ENCODE measurements around the gene PRKG1. TPM values are rescaled to one million over a fixed set of nuclear protein-coding genes. Genes with fewer than 3 reads are reported as not detected.
"Not testable (repeated sequence)": the region's sequence is repeated elsewhere in the genome, so short reads cannot be mapped to it uniquely, and the experiment has no call there.

The PRKG1 gene
- polyA plus RNA-seq, 3 donors: not detected

- H3K4me3 Mint-ChIP-seq: no peak overlapping the region
- peaks cover 0 to 1% (median 0%) of the 10 kb centered on the region in 3 donors for H3K27me3 Mint-ChIP-seq (ENCODE audit: low read depth in 3 of 3)
- H3K4me2 ChIP-seq (replicated peaks; ENCODE audit: extremely low read depth, low read length, poor library complexity, severe bottlenecking): no peak overlapping the region
- no peak overlapping the region for H3K9ac ChIP-seq (ENCODE audit: insufficient read depth, low read length, poor library complexity, severe bottlenecking)
- H3K9me3 Mint-ChIP-seq: peaks cover 0 to 8% (median 1%) of the 10 kb centered on the region in 7 donors
- no peak overlapping the region for H2AFZ ChIP-seq (ENCODE audit: insufficient read depth, low read depth, low read length, poor library complexity, severe bottlenecking)
- no peak overlapping the region for H3K27ac Mint-ChIP-seq
- no peaks in the 10 kb centered on the region for H4K20me1 ChIP-seq (ENCODE audit: insufficient read depth, low read length)
- no peaks in the 10 kb centered on the region for H3K4me1 Mint-ChIP-seq
- intact Hi-C loops (cut with micrococcal nuclease): no loop called here
- H3K36me3 ChIP-seq (replicated peaks in 1 of 2; ENCODE audit: control insufficient read depth in 1 of 2, insufficient read depth in 2 of 2, low read length in 2 of 2): no peaks in the 10 kb centered on the region
- H3K4me3 ChIP-seq (replicated peaks in 1 of 3; ENCODE audit: low read depth in 2 of 3, low read length in 3 of 3): no peak overlapping the region
- H3K9me3 ChIP-seq (replicated peaks in 1 of 2; ENCODE audit: control insufficient read depth in 1 of 2, insufficient read depth in 1 of 2, low read length in 2 of 2): no peaks in the 10 kb centered on the region
- H3K36me3 Mint-ChIP-seq: no peaks in the 10 kb centered on the region
- H3K4me1 ChIP-seq (ENCODE audit: control insufficient read depth in 1 of 2, insufficient read depth in 2 of 2, low read length in 2 of 2): no peaks in the 10 kb centered on the region
- DNase-seq: no peak
- no peak overlapping the region for H3K27ac ChIP-seq (ENCODE audit: low read depth in 1 of 2, low read length in 2 of 2)
- no peak for TF ChIP-seq CTCF (IDR thresholded peaks at IDR 0.05)
- no peaks in the 10 kb centered on the region for H3K79me2 ChIP-seq (ENCODE audit: insufficient read depth, low read length)
- WGBS (ENCODE audit: insufficient coverage): no CpG with 5 or more reads among the region's 1 CpG
- no peaks in the 10 kb centered on the region for H3K27me3 ChIP-seq (ENCODE audit: control insufficient read depth in 2 of 2, insufficient read depth in 2 of 2, low read length in 2 of 2)
Measured at GRCh38 chr10:51340366-51340765, 266.1 kb downstream of the PRKG1 start.

DNA sequence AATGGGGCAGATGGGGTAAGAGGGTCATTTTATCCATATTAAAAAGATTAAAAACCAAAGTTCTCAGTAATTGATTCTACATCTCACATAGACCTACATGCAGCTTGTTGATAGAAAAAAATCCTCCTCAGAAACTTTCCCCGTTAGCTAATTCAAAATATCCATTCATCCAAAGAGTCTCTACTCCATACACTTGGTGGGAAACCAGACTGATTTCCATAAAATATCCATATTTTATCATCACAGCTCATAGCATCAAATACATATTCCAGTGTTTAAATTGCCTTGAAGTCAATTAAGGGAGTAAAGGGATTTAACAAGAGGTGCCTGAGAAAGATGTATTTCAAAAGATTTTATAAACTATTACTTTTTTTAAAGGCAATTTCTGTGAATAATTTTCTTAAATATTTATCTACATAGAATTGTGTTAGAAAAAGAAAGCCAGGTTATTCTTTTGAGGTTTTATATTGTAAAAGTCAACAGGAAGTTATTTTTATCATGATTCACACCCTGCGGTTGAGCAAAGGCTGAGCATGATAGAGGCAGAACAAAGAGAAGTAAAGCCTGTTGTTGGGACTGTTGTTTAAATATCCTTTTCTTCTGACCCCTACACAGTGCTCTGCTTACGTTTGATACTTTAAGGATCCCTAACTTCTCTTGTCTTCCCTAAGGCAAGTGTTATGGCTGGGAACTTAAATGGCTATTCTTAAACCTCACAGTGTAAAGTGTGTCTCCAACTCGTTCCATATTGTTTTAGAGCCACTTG lies 266.7 kb downstream of the PRKG1 start:
- Histone ChIP-seq H3K27ac (ENCODE audit: low read depth in 1 of 2, low read length in 2 of 2) (no peak overlapping the region), H3K4me2 (replicated peaks; ENCODE audit: extremely low read depth, low read length, poor library complexity, severe bottlenecking) (no peak overlapping the region), H3K4me1 (ENCODE audit: control insufficient read depth in 1 of 2, insufficient read depth in 2 of 2, low read length in 2 of 2) (no peaks in the 10 kb centered on the region), H3K9me3 (replicated peaks in 1 of 2; ENCODE audit: control insufficient read depth in 1 of 2, insufficient read depth in 1 of 2, low read length in 2 of 2) (no peaks in the 10 kb centered on the region), H2AFZ (ENCODE audit: insufficient read depth, low read depth, low read length, poor library complexity, severe bottlenecking) (no peak overlapping the region), H3K79me2 (ENCODE audit: insufficient read depth, low read length) (no peaks in the 10 kb centered on the region), H3K4me3 (replicated peaks in 1 of 3; ENCODE audit: low read depth in 2 of 3, low read length in 3 of 3) (no peak overlapping the region), H3K36me3 (replicated peaks in 1 of 2; ENCODE audit: control insufficient read depth in 1 of 2, insufficient read depth in 2 of 2, low read length in 2 of 2) (no peaks in the 10 kb centered on the region), H3K27me3 (ENCODE audit: control insufficient read depth in 2 of 2, insufficient read depth in 2 of 2, low read length in 2 of 2) (no peaks in the 10 kb centered on the region), H3K9ac (ENCODE audit: insufficient read depth, low read length, poor library complexity, severe bottlenecking) (no peak overlapping the region), H4K20me1 (ENCODE audit: insufficient read depth, low read length) (no peaks in the 10 kb centered on the region)
- intact Hi-C loops (cut with micrococcal nuclease): no loop called here
- Mint-ChIP-seq H3K36me3 (no peaks in the 10 kb centered on the region), H3K4me1 (no peaks in the 10 kb centered on the region), H3K27me3 (ENCODE audit: low read depth in 3 of 3) (peaks cover 0 to 1% (median 0%) of the 10 kb centered on the region in 3 donors), H3K4me3 (no peak overlapping the region), H3K9me3 (peaks cover 0 to 8% (median 0%) of the 10 kb centered on the region in 7 donors), H3K27ac (no peak overlapping the region)
- WGBS (ENCODE audit: insufficient coverage): 86% methylated on average over 2 of the region's 4 CpGs
- TF ChIP-seq CTCF (IDR thresholded peaks at IDR 0.05): no peak
- DNase-seq: peak in 1 of 3 donors; percentile 4

DNA sequence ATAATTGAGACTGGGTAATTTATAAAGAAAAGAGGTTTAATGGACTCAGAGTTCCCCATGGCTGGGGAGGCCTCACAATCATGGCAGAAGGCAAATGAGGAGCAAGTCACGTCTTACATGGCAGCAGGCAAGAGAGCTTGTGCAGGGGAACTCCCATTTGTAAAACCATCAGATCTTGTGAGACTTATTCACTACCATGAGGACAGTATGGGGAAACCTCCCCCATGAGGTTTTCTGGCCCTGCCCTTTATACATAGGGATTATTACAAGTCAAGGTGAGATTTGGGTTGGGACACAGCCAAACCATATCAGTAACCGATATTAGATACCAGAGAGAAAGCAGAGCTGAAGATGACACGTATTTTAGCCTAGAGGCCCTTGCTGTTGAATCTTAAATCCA lies 267.5 kb downstream of the PRKG1 start:
- H3K36me3 ChIP-seq (replicated peaks in 1 of 2; ENCODE audit: control insufficient read depth in 1 of 2, insufficient read depth in 2 of 2, low read length in 2 of 2); H3K9me3 Mint-ChIP-seq; H4K20me1 ChIP-seq (ENCODE audit: insufficient read depth, low read length); intact Hi-C loops (cut with micrococcal nuclease); H3K4me3 Mint-ChIP-seq; H3K27me3 Mint-ChIP-seq (ENCODE audit: low read depth in 3 of 3); H3K36me3 Mint-ChIP-seq; H3K79me2 ChIP-seq (ENCODE audit: insufficient read depth, low read length); H2AFZ ChIP-seq (ENCODE audit: insufficient read depth, low read depth, low read length, poor library complexity, severe bottlenecking); H3K4me3 ChIP-seq (replicated peaks in 1 of 3; ENCODE audit: low read depth in 2 of 3, low read length in 3 of 3); H3K9ac ChIP-seq (ENCODE audit: insufficient read depth, low read length, poor library complexity, severe bottlenecking); H3K4me1 ChIP-seq (ENCODE audit: control insufficient read depth in 1 of 2, insufficient read depth in 2 of 2, low read length in 2 of 2); H3K4me2 ChIP-seq (replicated peaks; ENCODE audit: extremely low read depth, low read length, poor library complexity, severe bottlenecking); H3K27me3 ChIP-seq (ENCODE audit: control insufficient read depth in 2 of 2, insufficient read depth in 2 of 2, low read length in 2 of 2); H3K27ac ChIP-seq (ENCODE audit: low read depth in 1 of 2, low read length in 2 of 2); H3K9me3 ChIP-seq (replicated peaks in 1 of 2; ENCODE audit: control insufficient read depth in 1 of 2, insufficient read depth in 1 of 2, low read length in 2 of 2); H3K4me1 Mint-ChIP-seq: not testable (repeated sequence)
- H3K27ac Mint-ChIP-seq: peak overlapping the region in 1 of 7 donors; percentile 23
- no CpG with 5 or more reads among the region's 3 CpGs for WGBS (ENCODE audit: insufficient coverage)
- DNase-seq: peak in 1 of 3 donors; percentile 5
